ENCODE data around the gene RGN.

Gene RGN

GRCh38 chrX:47061238-47061919 is 16.9 kb upstream of the RGN start:
- TF ChIP-seq MAX (IDR thresholded peaks at IDR 0.05; ENCODE audit: low read depth, low read length) (no peak), MYC (IDR thresholded peaks at IDR 0.05; ENCODE audit: low read depth, low read length) (no peak), POLR2A (IDR thresholded peaks at IDR 0.05; ENCODE audit: extremely low read depth, insufficient read length) (no peak), CTCF (IDR thresholded peaks at IDR 0.05; ENCODE audit: low read depth, low read length) (no peak)
- H3K4me3 ChIP-seq (ENCODE audit: low read depth, low read length): no peak overlapping the region
- no peak for DNase-seq (ENCODE audit: low read depth)

GRCh38 chrX:47063179-47063578 is 15.1 kb upstream of the RGN start:
- no peak for DNase-seq (ENCODE audit: low read depth)
- no peak overlapping the region for H3K4me3 ChIP-seq (ENCODE audit: low read depth, low read length)
- TF ChIP-seq MYC (IDR thresholded peaks at IDR 0.05; ENCODE audit: low read depth, low read length) (no peak), CTCF (IDR thresholded peaks at IDR 0.05; ENCODE audit: low read depth, low read length) (no peak), POLR2A (IDR thresholded peaks at IDR 0.05; ENCODE audit: extremely low read depth, insufficient read length) (no peak), MAX (IDR thresholded peaks at IDR 0.05; ENCODE audit: low read depth, low read length) (no peak)

- no peak for DNase-seq (ENCODE audit: low read depth)
- H3K4me3 ChIP-seq (ENCODE audit: low read depth, low read length): no peak overlapping the region
- TF ChIP-seq POLR2A (IDR thresholded peaks at IDR 0.05; ENCODE audit: extremely low read depth, insufficient read length) (no peak), MYC (IDR thresholded peaks at IDR 0.05; ENCODE audit: low read depth, low read length) (no peak)
Observed at GRCh38 chrX:47068214-47068613, 10.0 kb upstream of the RGN start.

GRCh38 chrX:47068720-47069119 is 9.5 kb upstream of the RGN start:
- no peak for DNase-seq (ENCODE audit: low read depth)
- H3K4me3 ChIP-seq (ENCODE audit: low read depth, low read length): no peak overlapping the region
- TF ChIP-seq CTCF (IDR thresholded peaks at IDR 0.05; ENCODE audit: low read depth, low read length) (no peak), MAX (IDR thresholded peaks at IDR 0.05; ENCODE audit: low read depth, low read length) (no peak), MYC (IDR thresholded peaks at IDR 0.05; ENCODE audit: low read depth, low read length) (no peak), POLR2A (IDR thresholded peaks at IDR 0.05; ENCODE audit: extremely low read depth, insufficient read length) (no peak)

GRCh38 chrX:47080215-47080914 is 2.1 kb downstream of the RGN start:
- no peak for DNase-seq (ENCODE audit: low read depth)
- no peak overlapping the region for H3K4me3 ChIP-seq (ENCODE audit: low read depth, low read length)
- TF ChIP-seq MAX (IDR thresholded peaks at IDR 0.05; ENCODE audit: low read depth, low read length) (no peak), CTCF (IDR thresholded peaks at IDR 0.05; ENCODE audit: low read depth, low read length) (no peak), POLR2A (IDR thresholded peaks at IDR 0.05; ENCODE audit: extremely low read depth, insufficient read length) (no peak), MYC (IDR thresholded peaks at IDR 0.05; ENCODE audit: low read depth, low read length) (no peak)

- DNase-seq (ENCODE audit: low read depth): no peak
- no peak for TF ChIP-seq MYC (IDR thresholded peaks at IDR 0.05; ENCODE audit: low read depth, low read length)
- no peak overlapping the region for H3K4me3 ChIP-seq (ENCODE audit: low read depth, low read length)
Observed at GRCh38 chrX:47080915-47081236, 2.6 kb downstream of the RGN start.
